AG09319 (cell line): ENCODE data around the gene BTNL3.

ENCODE experiments used
- DNase-seq: peaks from one replicate; pipeline ENCODE4 v3.0.0-alpha.2; 2010; ENCODE audit warnings: low read depth; ENCODE audit errors: extremely low read depth
- CTCF ChIP-seq: IDR thresholded peaks from 2 replicates; pipeline ENCODE4 v1.5.1; 2011; ENCODE audit warnings: low read depth, mild to moderate bottlenecking, inconsistent platforms, low read length, moderate library complexity

Gene BTNL3

GRCh38 chr5:181050016-181050415, 61.4 kb downstream of the BTNL3 start:
- DNase-seq = no peak
- no peak for TF ChIP-seq CTCF

- no peak for DNase-seq
These were observed 63.4 kb downstream of the BTNL3 start for GRCh38 chr5:181051841-181052671.

GRCh38 chr5:181052672-181053487, 64.2 kb downstream of the BTNL3 start:
- TF ChIP-seq CTCF = no peak
- no peak for DNase-seq

More at GRCh38 chr5:181051841-181052671, 63.4 kb downstream of the BTNL3 start:
- TF ChIP-seq CTCF = no peak

- DNase-seq = no peak
- no peak for TF ChIP-seq CTCF
These were observed 65.0 kb downstream of the BTNL3 start for GRCh38 chr5:181053488-181054121.

GRCh38 chr5:181054138-181054537, 65.5 kb downstream of the BTNL3 start:
- DNase-seq = no peak

GRCh38 chr5:181054871-181055459, 66.3 kb downstream of the BTNL3 start:
- DNase-seq = no peak
- TF ChIP-seq CTCF = no peak

More at GRCh38 chr5:181054138-181054537, 65.5 kb downstream of the BTNL3 start:
- TF ChIP-seq CTCF = no peak
